Uterus (tissue), 4 donors: ENCODE results near the gene VWF. TPM values are rescaled to one million over a fixed set of nuclear protein-coding genes. Genes with fewer than 3 reads are reported as not detected.

ENCODE experiments used
- DNase-seq, 2 donors: peaks; one replicate each; pipeline ENCODE4 v3.0.0-alpha.2; 2019 to 2020
- H3K27ac ChIP-seq, 2 donors: fragments of 200-600 bp; sonication (generic); 1 replicate in 1 of 2; 2 replicates in 1 of 2; pipeline ENCODE4 v1.5.1; 2016 to 2018
- H3K27me3 ChIP-seq, 2 donors: fragments of 200-600 bp; sonication (generic); one replicate each; pipeline ENCODE4 v1.5.1; 2018 to 2019; ENCODE audit warnings: control low read depth in 1 of 2
- H3K36me3 ChIP-seq, 2 donors: fragments of 200-600 bp; sonication (generic); one replicate each; pipeline ENCODE4 v1.5.1; 2019; ENCODE audit warnings: control low read depth in 1 of 2
- H3K4me1 ChIP-seq, 2 donors: fragments of 200-600 bp; sonication (generic); one replicate each; pipeline ENCODE4 v1.5.1; 2018 to 2019; ENCODE audit warnings: control low read depth in 1 of 2
- H3K4me3 ChIP-seq, 2 donors: fragments of 200-600 bp; sonication (generic); 1 replicate in 1 of 2; 2 replicates in 1 of 2; pipeline ENCODE4 v1.5.1; 2018 to 2019; ENCODE audit warnings: mild to moderate bottlenecking in 1 of 2
- H3K9me3 ChIP-seq, 2 donors: fragments of 200-600 bp; sonication (generic); one replicate each; pipeline ENCODE4 v1.5.1; 2019; ENCODE audit warnings: control low read depth in 1 of 2
- POLR2A ChIP-seq, 2 donors: fragments of 450-650 bp; IDR thresholded peaks; one replicate each; pipeline ENCODE4 v1.6.1; 2016; ENCODE audit warnings: antibody characterized with exemption in 2 of 2, mild to moderate bottlenecking in 1 of 2, moderate library complexity in 1 of 2
- intact Hi-C: fragments of 100-400 bp; cut with DNase I; formaldehyde crosslinking; loops from one replicate; pipeline ENCODE4 v1.15.1; 2023; ENCODE audit warnings: low total_unique reads
- total RNA-seq, 4 donors: library from RNA; depleted of rRNA in 3 of 4; stranded (reverse); fragments of >200 nt in 3 of 4; gene quantifications; one replicate each; pipeline versions ENCODE4 v1.1.0 to v1.2.4, GENCODE V29; 2014 to 2023
- TF ChIP-seq, protein P1 (sequence below), 4 experiments: fragments of 200-600 bp in 2 of 4; fragments of 450-650 bp in 2 of 4; sonication (generic) in 2 of 4; IDR thresholded peaks; one replicate each; pipeline ENCODE4 v1.5.1; 2016 to 2019; ENCODE audit warnings: antibody characterized with exemption in 4 of 4, mild to moderate bottlenecking in 2 of 4, moderate library complexity in 1 of 4
- donor health status: DM: yes; HTN: yes; CAD: no.

VWF gene
- total RNA-seq, 4 donors from 2014 or later = 122 to 949 (median 380) TPM

DNA sequence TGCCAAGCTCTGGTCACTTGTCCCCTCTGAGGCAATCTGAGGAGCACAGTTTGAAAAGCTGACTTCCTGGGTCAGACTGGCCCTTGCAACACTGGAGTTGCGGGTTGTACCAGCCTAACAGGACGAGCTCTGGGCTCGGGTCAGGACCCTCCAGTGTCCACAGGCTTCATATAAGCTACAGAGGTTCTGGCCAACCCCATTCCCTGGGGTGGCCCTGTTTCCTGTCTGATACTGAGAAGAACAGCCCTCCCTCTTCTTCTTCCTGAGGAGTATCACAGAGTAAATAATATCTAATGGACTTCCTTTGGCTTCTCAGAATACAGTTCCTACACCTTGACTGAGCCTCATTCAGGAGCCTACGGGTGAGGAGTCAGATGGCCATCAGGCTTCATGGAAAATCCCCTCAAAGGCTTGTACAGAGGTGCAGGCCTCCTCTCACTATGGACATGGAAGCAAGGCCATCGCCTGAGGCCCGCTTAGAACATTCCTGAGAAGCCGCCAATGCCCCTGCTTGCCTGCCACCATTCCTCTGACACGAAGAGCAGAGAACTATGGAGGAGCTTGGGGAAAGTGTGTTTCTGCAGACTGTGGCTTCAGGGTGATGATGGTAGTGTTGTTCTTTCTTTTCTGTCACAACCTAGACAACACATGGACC lies 150.9 kb downstream of the VWF start:
- intact Hi-C loops = no loop called here
- no peaks in the 10 kb centered on the region for H3K4me1 ChIP-seq
- H3K9me3 ChIP-seq = no peaks in the 10 kb centered on the region
- H3K27ac ChIP-seq = no peak overlapping the region
- no peaks in the 10 kb centered on the region for H3K27me3 ChIP-seq
- no peaks in the 10 kb centered on the region for H3K36me3 ChIP-seq
- TF ChIP-seq POLR2A (IDR thresholded peaks at IDR 0.05) = no peak
- TF ChIP-seq, protein P1, sequence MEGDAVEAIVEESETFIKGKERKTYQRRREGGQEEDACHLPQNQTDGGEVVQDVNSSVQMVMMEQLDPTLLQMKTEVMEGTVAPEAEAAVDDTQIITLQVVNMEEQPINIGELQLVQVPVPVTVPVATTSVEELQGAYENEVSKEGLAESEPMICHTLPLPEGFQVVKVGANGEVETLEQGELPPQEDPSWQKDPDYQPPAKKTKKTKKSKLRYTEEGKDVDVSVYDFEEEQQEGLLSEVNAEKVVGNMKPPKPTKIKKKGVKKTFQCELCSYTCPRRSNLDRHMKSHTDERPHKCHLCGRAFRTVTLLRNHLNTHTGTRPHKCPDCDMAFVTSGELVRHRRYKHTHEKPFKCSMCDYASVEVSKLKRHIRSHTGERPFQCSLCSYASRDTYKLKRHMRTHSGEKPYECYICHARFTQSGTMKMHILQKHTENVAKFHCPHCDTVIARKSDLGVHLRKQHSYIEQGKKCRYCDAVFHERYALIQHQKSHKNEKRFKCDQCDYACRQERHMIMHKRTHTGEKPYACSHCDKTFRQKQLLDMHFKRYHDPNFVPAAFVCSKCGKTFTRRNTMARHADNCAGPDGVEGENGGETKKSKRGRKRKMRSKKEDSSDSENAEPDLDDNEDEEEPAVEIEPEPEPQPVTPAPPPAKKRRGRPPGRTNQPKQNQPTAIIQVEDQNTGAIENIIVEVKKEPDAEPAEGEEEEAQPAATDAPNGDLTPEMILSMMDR (IDR thresholded peaks at IDR 0.05) = no peak
- DNase-seq = no peak
- H3K4me3 ChIP-seq = no peak overlapping the region

- intact Hi-C loops = no loop called here
- H3K36me3 ChIP-seq = no peaks in the 10 kb centered on the region
- no peaks in the 10 kb centered on the region for H3K4me1 ChIP-seq
- H3K4me3 ChIP-seq = no peak overlapping the region
- no peaks in the 10 kb centered on the region for H3K9me3 ChIP-seq
- H3K27me3 ChIP-seq = no peaks in the 10 kb centered on the region
- H3K27ac ChIP-seq = no peak overlapping the region
- TF ChIP-seq POLR2A (IDR thresholded peaks at IDR 0.05) = no peak
- TF ChIP-seq, protein P1 (IDR thresholded peaks at IDR 0.05) = no peak
- DNase-seq = no peak
Measured at GRCh38 chr12:5972387-5972786, 152.1 kb downstream of the VWF start.

- no peak for DNase-seq
- no peaks in the 10 kb centered on the region for H3K9me3 ChIP-seq
- H3K27me3 ChIP-seq = no peaks in the 10 kb centered on the region
- TF ChIP-seq, protein P1 (IDR thresholded peaks at IDR 0.05) = no peak
- no peak for TF ChIP-seq POLR2A (IDR thresholded peaks at IDR 0.05)
- H3K36me3 ChIP-seq = no peaks in the 10 kb centered on the region
- H3K4me1 ChIP-seq = no peaks in the 10 kb centered on the region
- intact Hi-C loops = no loop called here
- no peak overlapping the region for H3K27ac ChIP-seq
- H3K4me3 ChIP-seq = no peak overlapping the region
Measured at GRCh38 chr12:5971194-5971850, 153.1 kb downstream of the VWF start.

GRCh38 chr12:5969974-5970690 lies 154.3 kb downstream of the VWF start:
- intact Hi-C loops = no loop called here
- Histone ChIP-seq H3K27ac (no peak overlapping the region), H3K27me3 (no peaks in the 10 kb centered on the region), H3K4me3 (no peak overlapping the region), H3K9me3 (no peaks in the 10 kb centered on the region), H3K36me3 (no peaks in the 10 kb centered on the region), H3K4me1 (no peaks in the 10 kb centered on the region)
- no peak for DNase-seq
- TF ChIP-seq POLR2A (IDR thresholded peaks at IDR 0.05) = no peak
- TF ChIP-seq, protein P1 (IDR thresholded peaks at IDR 0.05) = no peak
